BLaER1 (cell line): ENCODE measurements around the gene LDHD.
"Not testable (repeated sequence)": the region's sequence is repeated elsewhere in the genome, so short reads cannot be mapped to it uniquely, and the experiment has no call there.

Source experiments
- H3K27ac ChIP-seq: shearing (Covaris generic); formaldehyde crosslinking; 2 replicates; pipeline ENCODE4 v1.8.1; 2022
- H3K27me3 ChIP-seq: shearing (Covaris generic); formaldehyde crosslinking; 2 replicates; pipeline ENCODE4 v1.8.1; 2022
- H3K36me3 ChIP-seq: shearing (Covaris generic); formaldehyde crosslinking; 2 replicates; pipeline ENCODE4 v1.8.1; 2022
- H3K4me1 ChIP-seq: shearing (Covaris generic); formaldehyde crosslinking; 2 replicates; pipeline ENCODE4 v1.8.1; 2022
- H3K4me2 ChIP-seq: shearing (Covaris generic); formaldehyde crosslinking; 2 replicates; pipeline ENCODE4 v1.8.1; 2022
- H3K4me3 ChIP-seq: shearing (Covaris generic); formaldehyde crosslinking; 2 replicates; pipeline ENCODE4 v1.8.1; 2022
- H3K9ac ChIP-seq: shearing (Covaris generic); formaldehyde crosslinking; 2 replicates; pipeline ENCODE4 v1.8.1; 2022
- H3K9me3 ChIP-seq: shearing (Covaris generic); formaldehyde crosslinking; 2 replicates; pipeline ENCODE4 v1.8.1; 2022
- H4K20me1 ChIP-seq: shearing (Covaris generic); formaldehyde crosslinking; 2 replicates; pipeline ENCODE4 v1.8.1; 2022
- Cebpa-rat ChIP-seq: shearing (Covaris generic); IDR thresholded peaks from 2 replicates; pipeline ENCODE4 v1.8.1; 2022

LDHD gene

GRCh38 chr16:75092777-75093176 is 23.8 kb downstream of the LDHD start:
- H3K4me1 ChIP-seq = peaks cover 99% of the 10 kb centered on the region
- H3K9me3 ChIP-seq = no peaks in the 10 kb centered on the region
- peaks cover 72% of the 10 kb centered on the region for H3K36me3 ChIP-seq
- no peaks in the 10 kb centered on the region for H3K27me3 ChIP-seq
- no peak overlapping the region for H3K4me3 ChIP-seq
- H4K20me1 ChIP-seq = peaks cover 100% of the 10 kb centered on the region
- TF ChIP-seq Cebpa-rat = no peak
- no peak overlapping the region for H3K4me2 ChIP-seq
- H3K27ac ChIP-seq = peak overlapping the region; percentile 15; the same call in 1 of the 2 replicates
- no peak overlapping the region; the same call in 1 of the 2 replicates for H3K9ac ChIP-seq

DNA sequence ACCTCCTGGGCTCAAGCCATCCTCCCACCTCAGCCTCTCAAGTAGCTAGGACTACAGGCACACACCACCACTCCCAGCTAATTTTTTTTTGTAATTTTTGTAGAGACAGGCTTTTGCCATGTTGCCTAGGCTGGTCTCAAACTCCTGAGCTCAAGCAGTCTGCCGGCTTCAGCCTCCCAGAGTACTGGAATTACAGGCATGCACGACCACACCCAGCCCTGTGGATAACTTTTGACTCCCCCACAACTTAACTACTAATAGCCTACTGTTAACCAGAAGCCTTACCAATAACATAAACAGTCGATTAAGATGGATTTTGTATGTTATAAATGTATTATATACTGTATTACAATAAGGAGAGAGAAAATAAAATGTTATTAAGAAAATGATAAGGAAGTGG is 25.0 kb downstream of the LDHD start:
- not testable (repeated sequence) for H3K27me3 ChIP-seq, H3K27ac ChIP-seq, H3K4me2 ChIP-seq, H3K9ac ChIP-seq, H3K4me3 ChIP-seq, H3K9me3 ChIP-seq
- Histone ChIP-seq H4K20me1 (peaks cover 100% of the 10 kb centered on the region), H3K36me3 (peaks cover 62% of the 10 kb centered on the region), H3K4me1 (peaks cover 99% of the 10 kb centered on the region)

DNA sequence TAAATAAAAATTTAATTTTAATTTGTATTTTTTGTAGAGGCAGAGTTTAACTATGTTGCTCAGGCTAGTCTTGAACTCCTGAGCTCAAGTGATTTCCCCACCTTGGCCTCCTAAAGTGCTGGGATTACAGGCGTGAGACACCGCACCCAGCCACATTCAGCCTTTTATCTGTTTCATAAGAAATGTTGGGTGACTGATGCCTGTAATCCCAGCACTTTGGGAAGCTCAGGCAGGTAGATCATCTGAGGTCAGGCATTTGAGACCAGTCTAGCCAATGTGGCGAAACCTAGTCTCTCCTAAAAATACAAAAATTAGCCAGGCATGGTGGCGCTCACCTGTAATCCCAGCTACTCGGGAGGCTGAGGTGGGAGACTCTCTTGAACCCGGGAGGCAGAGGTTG is 25.7 kb downstream of the LDHD start:
- Histone ChIP-seq H3K27ac (0 out of 2 replicates have a peak overlapping the region, but pooled peaks have one; percentile 77), H3K4me1 (peaks cover 99% of the 10 kb centered on the region), H4K20me1 (peaks cover 94% of the 10 kb centered on the region), H3K36me3 (peaks cover 60% of the 10 kb centered on the region)
- H3K27me3 ChIP-seq, H3K9me3 ChIP-seq, H3K4me3 ChIP-seq, H3K4me2 ChIP-seq, H3K9ac ChIP-seq: not testable (repeated sequence)

GRCh38 chr16:75089486-75090202 is 26.9 kb downstream of the LDHD start:
- peak overlapping the region; percentile 79 for H3K4me2 ChIP-seq
- no peak overlapping the region for H3K4me3 ChIP-seq
- peaks cover 99% of the 10 kb centered on the region for H3K4me1 ChIP-seq
- H4K20me1 ChIP-seq = peaks cover 83% of the 10 kb centered on the region
- H3K9ac ChIP-seq = no peak overlapping the region
- no peak for TF ChIP-seq Cebpa-rat
- H3K9me3 ChIP-seq = no peaks in the 10 kb centered on the region
- H3K27ac ChIP-seq = peak overlapping the region; percentile 77
- H3K36me3 ChIP-seq = peaks cover 48% of the 10 kb centered on the region
- H3K27me3 ChIP-seq = no peaks in the 10 kb centered on the region

- Histone ChIP-seq H3K9me3 (no peaks in the 10 kb centered on the region), H4K20me1 (peaks cover 80% of the 10 kb centered on the region), H3K4me2 (peak overlapping the region; percentile 79; the same call in 1 of the 2 replicates), H3K27me3 (no peaks in the 10 kb centered on the region), H3K4me3 (no peak overlapping the region), H3K9ac (no peak overlapping the region), H3K4me1 (peaks cover 99% of the 10 kb centered on the region), H3K36me3 (peaks cover 46% of the 10 kb centered on the region), H3K27ac (peak overlapping the region; percentile 77)
- TF ChIP-seq Cebpa-rat = no peak
Observed at GRCh38 chr16:75088934-75089333, 27.6 kb downstream of the LDHD start.

DNA sequence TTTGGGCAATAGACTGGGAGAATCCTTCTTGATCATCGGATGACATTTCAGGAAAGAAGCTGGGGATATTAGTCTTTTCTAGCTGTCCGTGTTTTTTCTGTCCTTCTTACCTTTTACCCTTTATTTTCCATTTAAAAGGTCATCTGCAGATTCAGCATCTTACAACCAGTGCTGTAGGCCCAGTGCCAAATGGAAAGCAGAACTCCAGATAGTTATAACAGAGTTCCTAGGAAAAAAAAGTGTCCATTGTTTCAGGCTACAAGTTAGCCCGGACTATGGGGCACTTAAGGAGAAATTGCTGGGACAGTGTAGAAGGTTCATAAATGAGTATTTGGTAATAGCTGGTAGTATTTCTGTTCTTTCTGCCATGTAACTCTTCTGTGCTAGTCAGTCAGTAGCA is 28.4 kb downstream of the LDHD start:
- Histone ChIP-seq H3K4me2 (peak overlapping the region; percentile 79), H3K9ac (no peak overlapping the region), H3K36me3 (peaks cover 38% of the 10 kb centered on the region), H3K27me3 (no peaks in the 10 kb centered on the region), H3K4me3 (no peak overlapping the region), H3K27ac (peak overlapping the region; percentile 77; the same call in 1 of the 2 replicates), H3K9me3 (no peaks in the 10 kb centered on the region), H4K20me1 (peaks cover 72% of the 10 kb centered on the region), H3K4me1 (peaks cover 99% of the 10 kb centered on the region)
- no peak for TF ChIP-seq Cebpa-rat

DNA sequence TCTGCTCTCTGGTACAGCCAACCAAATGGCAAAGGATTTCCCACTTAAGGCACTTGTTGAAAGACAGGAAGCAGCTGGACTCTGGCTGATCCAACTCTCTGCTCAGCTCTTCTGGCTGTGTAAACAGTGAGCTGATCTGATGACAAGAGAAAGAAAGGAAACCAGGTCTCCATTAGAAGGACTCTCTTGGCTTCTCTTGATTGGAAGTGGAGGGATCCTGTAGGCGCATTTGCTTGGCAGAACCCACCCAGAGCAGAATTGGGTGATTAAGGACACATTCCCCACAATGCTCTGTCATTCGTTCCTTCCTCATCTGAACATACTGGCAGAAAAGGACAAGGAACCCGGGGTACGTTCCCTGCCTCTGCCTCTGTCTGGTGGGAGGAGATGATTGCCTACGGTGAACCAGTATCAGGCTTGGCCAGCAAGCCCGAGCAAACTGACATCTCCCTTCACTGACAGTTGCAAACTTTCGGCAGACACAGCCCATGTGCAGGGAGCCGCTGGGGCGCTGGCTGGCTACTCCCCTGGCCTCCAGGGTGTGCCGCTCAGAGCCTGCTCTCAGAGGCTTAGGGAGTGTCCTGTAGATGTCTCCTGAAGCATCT is 29.1 kb downstream of the LDHD start:
- Histone ChIP-seq H3K4me2 (peak overlapping the region; percentile 79), H3K36me3 (peaks cover 31% of the 10 kb centered on the region)

GRCh38 chr16:75086688-75087374 is 29.7 kb downstream of the LDHD start:
- Histone ChIP-seq H3K36me3 (peaks cover 31% of the 10 kb centered on the region), H3K4me3 (no peak overlapping the region), H3K27me3 (no peaks in the 10 kb centered on the region), H3K9ac (peak overlapping the region; percentile 62), H3K27ac (peak overlapping the region; percentile 77), H3K9me3 (no peaks in the 10 kb centered on the region), H3K4me2 (peak overlapping the region; percentile 79), H4K20me1 (peaks cover 59% of the 10 kb centered on the region), H3K4me1 (peaks cover 99% of the 10 kb centered on the region)
- no peak for TF ChIP-seq Cebpa-rat

More for the DNA sequence above, 29.1 kb downstream of the LDHD start:
- Histone ChIP-seq H3K4me3 (no peak overlapping the region), H3K27me3 (no peaks in the 10 kb centered on the region), H4K20me1 (peaks cover 65% of the 10 kb centered on the region), H3K4me1 (peaks cover 99% of the 10 kb centered on the region), H3K9ac (peak overlapping the region; percentile 62), H3K27ac (peak overlapping the region; percentile 77), H3K9me3 (no peaks in the 10 kb centered on the region)
- TF ChIP-seq Cebpa-rat = no peak

GRCh38 chr16:75086281-75086680 is 30.3 kb downstream of the LDHD start:
- Histone ChIP-seq H3K9ac (peak overlapping the region; percentile 62; the same call in 1 of the 2 replicates), H3K4me2 (peak overlapping the region; percentile 79), H3K27me3 (no peaks in the 10 kb centered on the region), H3K9me3 (no peaks in the 10 kb centered on the region), H3K4me1 (peaks cover 99% of the 10 kb centered on the region), H4K20me1 (peaks cover 53% of the 10 kb centered on the region), H3K36me3 (peaks cover 31% of the 10 kb centered on the region), H3K4me3 (no peak overlapping the region), H3K27ac (peak overlapping the region; percentile 77)
- TF ChIP-seq Cebpa-rat = no peak

DNA sequence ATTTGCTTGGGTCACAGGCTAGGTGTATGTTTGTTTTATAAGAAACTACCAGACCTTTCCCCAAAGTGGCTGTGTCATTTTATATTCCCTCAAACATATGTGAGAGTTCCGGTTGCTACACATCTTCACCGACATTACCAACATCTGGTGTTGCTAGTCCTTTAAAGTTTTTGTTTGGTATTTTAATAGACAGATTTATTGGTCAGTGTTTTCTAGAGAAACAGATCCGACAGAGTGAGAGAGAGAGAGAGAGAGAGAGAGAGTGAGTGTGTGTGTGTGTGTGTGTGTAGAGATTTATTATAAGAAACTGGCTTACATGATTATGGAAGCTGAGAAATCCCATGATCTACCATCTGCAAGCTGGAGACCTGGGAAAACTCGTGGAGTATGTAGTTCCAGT is 31.0 kb downstream of the LDHD start:
- H3K9ac ChIP-seq = no peak overlapping the region
- H3K4me3 ChIP-seq = no peak overlapping the region
- peaks cover 46% of the 10 kb centered on the region for H4K20me1 ChIP-seq
- no peak for TF ChIP-seq Cebpa-rat
- H3K36me3 ChIP-seq = peaks cover 31% of the 10 kb centered on the region
- no peaks in the 10 kb centered on the region for H3K9me3 ChIP-seq
- peaks cover 100% of the 10 kb centered on the region for H3K4me1 ChIP-seq
- no peaks in the 10 kb centered on the region for H3K27me3 ChIP-seq
- peak overlapping the region; percentile 97 for H3K4me2 ChIP-seq
- H3K27ac ChIP-seq = peak overlapping the region; percentile 77
